Endothelial cell of umbilical vein (primary cell): Measurements from ENCODE around the gene CSH2. TPM values are rescaled to one million over a fixed set of nuclear protein-coding genes. Genes with fewer than 3 reads are reported as not detected.
"Not testable (repeated sequence)": the region's sequence is repeated elsewhere in the genome, so short reads cannot be mapped to it uniquely, and the experiment has no call there.

Source experiments
- BruUV-seq: library from RNA; stranded (reverse); fragments of 400-500 nt; replicated peaks from 2 replicates; lab custom pipeline; 2021; lab: Mats Ljungman, UMichigan
- CTCF ChIA-PET: fragments of 300-600, 350-600 bp; sonication (Branson Sonifier 250); formaldehyde crosslinking; loops from one replicate; lab custom pipeline; 2021; ENCODE audit warnings: antibody characterized with exemption, inconsistent platforms; lab: Charles Lee
- POLR2A ChIA-PET: fragments of 300-600, 350-600 bp; sonication (Branson Sonifier 250); formaldehyde crosslinking; loops from one replicate; lab custom pipeline; 2021; ENCODE audit warnings: antibody characterized with exemption, inconsistent platforms; lab: Charles Lee
- DNase-seq: peaks from one replicate; pipeline ENCODE4 v3.0.0-alpha.2; 2011; ENCODE audit warnings: low read depth, low spot score
- FAIRE-seq: peaks from 2 replicates; lab custom pipeline; 2011; peaks lifted over from hg19 to GRCh38; lab: Jason Lieb, UNC
- H2AFZ ChIP-seq: 2 replicates; pipeline ENCODE4 v1.6.0; 2012; ENCODE audit warnings: low read depth, low read length, control low read depth, inconsistent platforms
- H3K27ac ChIP-seq: 2 replicates; pipeline ENCODE4 v1.5.1; 2011; ENCODE audit warnings: low read depth, mild to moderate bottlenecking, control low read depth, low read length, moderate library complexity; ENCODE audit not compliant: insufficient read depth
- H3K27me3 ChIP-seq, 2 experiments: 2 replicates each; pipeline versions ENCODE4 v1.6.0 to v1.6.1; 2011; ENCODE audit warnings: low read length in 2 of 2, mixed read lengths in 1 of 2; ENCODE audit not compliant: control insufficient read depth in 2 of 2, insufficient read depth in 2 of 2
- H3K36me3 ChIP-seq, 2 experiments: 2 replicates in 1 of 2; 3 replicates in 1 of 2; pipeline ENCODE4 v1.5.1; 2011; ENCODE audit warnings: low read length in 2 of 2, mild to moderate bottlenecking in 1 of 2, moderate library complexity in 1 of 2; ENCODE audit not compliant: control insufficient read depth in 2 of 2, insufficient read depth in 2 of 2; ENCODE audit errors: extremely low read depth in 1 of 2
- H3K4me1 ChIP-seq: 3 replicates; pipeline ENCODE4 v1.5.1; 2011; ENCODE audit warnings: mild to moderate bottlenecking, low read length; ENCODE audit not compliant: control insufficient read depth, insufficient read depth; ENCODE audit errors: extremely low read depth
- H3K4me2 ChIP-seq: 2 replicates; pipeline ENCODE4 v1.6.1; 2011; ENCODE audit warnings: low read length, control low read depth, mixed read lengths; ENCODE audit not compliant: insufficient read depth
- H3K4me3 ChIP-seq, 3 experiments: fragments of 200-600 bp in 1 of 3; sonication (generic), shearing (Covaris generic) in 1 of 3; replicated peaks in 1 of 3; 2 replicates each; pipeline ENCODE4 v1.5.1; 2011 to 2016; ENCODE audit warnings: control low read depth in 3 of 3, low read length in 3 of 3, mild to moderate bottlenecking in 2 of 3, inconsistent platforms in 1 of 3, low read depth in 1 of 3, moderate library complexity in 1 of 3; ENCODE audit not compliant: insufficient read depth in 1 of 3
- H3K79me2 ChIP-seq: 2 replicates; pipeline ENCODE4 v1.6.0; 2012; ENCODE audit warnings: low read length, inconsistent platforms; ENCODE audit not compliant: control insufficient read depth, insufficient read depth
- H3K9ac ChIP-seq: replicated peaks from 2 replicates; pipeline ENCODE3; 2011; ENCODE audit warnings: low read length, control low read depth; ENCODE audit not compliant: insufficient read depth; ENCODE audit errors: extremely low read depth
- H3K9me1 ChIP-seq: replicated peaks from 3 replicates; pipeline ENCODE4 v1.6.0; 2011; ENCODE audit warnings: mild to moderate bottlenecking, low read length; ENCODE audit not compliant: control insufficient read depth, insufficient read depth; ENCODE audit errors: extremely low read depth
- H3K9me3 ChIP-seq: replicated peaks from 2 replicates; pipeline ENCODE4 v1.5.1; 2012; ENCODE audit warnings: low read length, inconsistent platforms; ENCODE audit not compliant: control insufficient read depth, insufficient read depth
- H4K20me1 ChIP-seq: replicated peaks from 2 replicates; pipeline ENCODE3; 2011; ENCODE audit warnings: mild to moderate bottlenecking, low read length; ENCODE audit not compliant: control insufficient read depth, insufficient read depth; ENCODE audit errors: extremely low read depth
- CTCF ChIP-seq, 2 donors: IDR thresholded peaks; 1 replicate in 1 of 2; 2 replicates in 1 of 2; pipeline ENCODE4 v1.5.1; 2011; ENCODE audit warnings: low read length in 2 of 2, mild to moderate bottlenecking in 2 of 2, moderate library complexity in 2 of 2, control low read depth in 1 of 2, inconsistent platforms in 1 of 2, low read depth in 1 of 2; ENCODE audit not compliant: insufficient read depth in 1 of 2; ENCODE audit errors: extremely low read depth in 1 of 2
- EZH2 ChIP-seq: IDR thresholded peaks from 2 replicates; pipeline ENCODE4 v1.6.1; 2012; ENCODE audit warnings: borderline replicate concordance, low read depth, mild to moderate bottlenecking, moderate library complexity, low read length, inconsistent platforms; ENCODE audit not compliant: severe bottlenecking
- FOS ChIP-seq: IDR thresholded peaks from 2 replicates; pipeline ENCODE4 v1.6.1; 2011; ENCODE audit warnings: mild to moderate bottlenecking, low read length, moderate library complexity, borderline replicate concordance; ENCODE audit not compliant: insufficient read depth
- GATA2 ChIP-seq: IDR thresholded peaks from 2 replicates; pipeline ENCODE4 v1.7.0; 2011; ENCODE audit warnings: low read depth, mild to moderate bottlenecking, moderate library complexity, mixed read lengths, low read length; ENCODE audit not compliant: insufficient read length, insufficient read depth
- JUN ChIP-seq: IDR thresholded peaks from 2 replicates; pipeline ENCODE4 v1.6.1; 2011; ENCODE audit warnings: borderline replicate concordance, low read depth; ENCODE audit not compliant: insufficient read length, insufficient read depth
- MAX ChIP-seq: IDR thresholded peaks from 2 replicates; pipeline ENCODE4 v1.6.1; 2011; ENCODE audit not compliant: insufficient read depth, insufficient read length
- MYC ChIP-seq: IDR thresholded peaks from one replicate; pipeline ENCODE4 v1.6.1; 2011; ENCODE audit warnings: mild to moderate bottlenecking, low read depth, low read length
- POLR2A ChIP-seq: IDR thresholded peaks from 2 replicates; pipeline ENCODE4 v1.6.1; 2012; ENCODE audit warnings: low read depth, mild to moderate bottlenecking, control low read depth, low read length
- POLR2AphosphoS5 ChIP-seq: IDR thresholded peaks from 2 replicates; pipeline ENCODE4 v1.6.1; 2012; ENCODE audit warnings: low read depth, mild to moderate bottlenecking, control low read depth, low read length, moderate library complexity; ENCODE audit not compliant: insufficient read depth
- dilution Hi-C: fragments of 300-500 bp; cut with MboI; formaldehyde crosslinking; loops from one replicate; pipeline ENCODE4 v1.15.0; 2019; ENCODE audit warnings: low sequenced_read_pairs; ENCODE audit not compliant: extremely low pct_ligation_motif_present
- intact Hi-C: fragments of 100-400 bp; cut with micrococcal nuclease; formaldehyde crosslinking; loops from one replicate; pipeline ENCODE4 v1.10.0; 2022
- polyA plus RNA-seq, 4 experiments: library from polyadenylated mRNA; depleted of rRNA in 3 of 4; stranded (reverse) in 3 of 4; unstranded in 1 of 4; fragments of >200 nt; gene quantifications; 2 replicates each; pipeline versions ENCODE4 v1.2.1 to v1.2.3, GENCODE V29; 2011 to 2012; ENCODE audit warnings: missing spikeins in 1 of 4
- total RNA-seq: library from RNA; stranded (reverse); gene quantifications from 2 replicates; pipeline ENCODE4 v1.2.3, GENCODE V29; 2021

Gene CSH2
- total and polyA plus RNA-seq, 2 donors (not counting 3 experiments of a cell fraction or from before 2014, with no cell fraction given): not detected

GRCh38 chr17:63880706-63881105 lies 7.2 kb upstream of the CSH2 start:
- dilution Hi-C loops: no loop called here
- TF ChIP-seq EZH2 (no peak), POLR2AphosphoS5 (no peak), GATA2 (no peak), JUN (no peak), MAX (no peak), FOS (no peak), POLR2A (no peak), CTCF (IDR thresholded peaks at IDR 0.05; ENCODE audit: extremely low read depth in 1 of 2, insufficient read depth in 1 of 2, low read depth in 1 of 2, low read length in 2 of 2) (no peak), MYC (no peak)
- Histone ChIP-seq H3K27me3 (peaks cover 0 to 3% of the 10 kb centered on the region in 2 experiments), H4K20me1 (no peaks in the 10 kb centered on the region), H3K79me2 (no peaks in the 10 kb centered on the region), H3K27ac (no peak overlapping the region), H2AFZ (no peak overlapping the region), H3K4me3 (no peak overlapping the region), H3K4me1 (no peaks in the 10 kb centered on the region), H3K4me2 (no peak overlapping the region), H3K9me1 (no peaks in the 10 kb centered on the region), H3K9ac (no peak overlapping the region), H3K9me3 (no peaks in the 10 kb centered on the region), H3K36me3 (no peaks in the 10 kb centered on the region)
- FAIRE-seq (no peak), DNase-seq (no peak)
- BruUV-seq: no TSS peak
- ChIA-PET CTCF (interaction anchor here (1.0 to 2.5 kb wide), 4 partner anchors 14 to 66 kb away, joined by 3 to 19 read pairs (median 4); no protein-coding TSS in a partner anchor), POLR2A (no interaction called here)
- intact Hi-C loops: no loop called here

DNA sequence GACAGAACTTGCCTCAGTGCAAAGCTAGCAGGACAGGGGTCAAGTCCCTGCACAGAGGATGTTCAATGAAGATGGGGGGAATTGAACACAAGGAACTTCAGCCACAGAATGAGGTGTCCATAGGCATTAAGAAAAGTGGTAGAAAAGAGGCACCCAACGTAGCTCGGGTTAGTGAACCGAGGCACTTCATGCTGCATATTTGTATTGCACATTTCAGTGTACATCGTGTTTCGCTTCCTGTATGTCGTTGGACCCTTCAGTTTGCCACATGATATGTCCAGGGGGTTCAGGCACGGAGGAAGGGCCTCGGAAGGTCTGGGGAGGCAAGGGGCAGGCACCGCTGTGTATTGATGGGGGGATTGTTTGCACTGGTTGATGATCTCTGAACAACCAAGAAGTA lies 4.9 kb upstream of the CSH2 start:
- H3K4me1 ChIP-seq, H3K4me2 ChIP-seq, intact Hi-C loops, H4K20me1 ChIP-seq, dilution Hi-C loops, H3K4me3 ChIP-seq, H3K9me3 ChIP-seq, FAIRE-seq, H3K79me2 ChIP-seq, POLR2A ChIA-PET, H3K27me3 ChIP-seq, DNase-seq, H2AFZ ChIP-seq, BruUV-seq, H3K36me3 ChIP-seq, H3K9ac ChIP-seq, H3K9me1 ChIP-seq, H3K27ac ChIP-seq: not testable (repeated sequence)
- CTCF ChIA-PET: interaction anchor here (0.6 to 1.6 kb wide), 3 partner anchors 12 to 30 kb away, joined by 3 to 5 read pairs (median 4); no protein-coding TSS in a partner anchor

DNA sequence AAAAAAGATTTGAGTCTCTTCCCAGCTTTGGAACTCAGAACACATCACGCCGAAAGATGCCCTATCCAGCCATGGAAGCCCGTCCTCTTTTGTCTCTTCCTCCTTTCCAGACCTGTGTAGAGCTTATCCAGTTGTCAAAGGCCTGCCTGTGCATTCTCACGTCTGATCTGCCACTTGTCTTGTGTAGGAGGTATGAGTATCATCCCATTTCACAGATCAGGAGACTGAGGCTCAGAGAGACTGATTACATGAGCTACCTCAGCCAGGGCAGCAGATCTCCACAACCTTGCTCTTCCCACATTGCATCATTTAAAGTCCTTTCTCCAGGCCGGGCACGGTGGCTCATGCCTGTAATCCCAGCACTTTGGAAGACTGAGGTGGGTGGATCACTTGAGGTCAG lies 1.2 kb upstream of the CSH2 start:
- H3K4me1 ChIP-seq, H3K9ac ChIP-seq, POLR2A ChIA-PET, H3K4me3 ChIP-seq, H3K9me1 ChIP-seq, FAIRE-seq, intact Hi-C loops, H3K36me3 ChIP-seq, H4K20me1 ChIP-seq, H3K4me2 ChIP-seq, H3K79me2 ChIP-seq, H3K27ac ChIP-seq, BruUV-seq, DNase-seq, H2AFZ ChIP-seq, H3K27me3 ChIP-seq, H3K9me3 ChIP-seq, dilution Hi-C loops: not testable (repeated sequence)
- CTCF ChIA-PET: interaction anchor here (1.4 to 2.0 kb wide), 2 partner anchors 8 to 9 kb away, joined by 3 to 8 read pairs; no protein-coding TSS in a partner anchor
